Gastrocnemius medialis (tissue), 4 donors: ENCODE results near the gene GNAS-AS1.

Source experiments
- CTCF ChIP-seq, 5 experiments: fragments of 450-650 bp in 3 of 5; fragments of 200-600 bp in 2 of 5; sonication (generic) in 2 of 5; IDR thresholded peaks in 4 of 5; conservative IDR thresholded peaks in 1 of 5; 1 replicate in 4 of 5; 2 replicates in 1 of 5; pipeline ENCODE4 v1.5.1; 2016 to 2019; ENCODE audit warnings: antibody characterized with exemption in 5 of 5, mild to moderate bottlenecking in 3 of 5, moderate library complexity in 3 of 5
- POLR2A ChIP-seq, 2 donors: fragments of 450-650 bp; IDR thresholded peaks; one replicate each; pipeline ENCODE4 v1.6.1; 2017; ENCODE audit warnings: antibody characterized with exemption in 2 of 2, mild to moderate bottlenecking in 2 of 2, moderate library complexity in 2 of 2

DNA sequence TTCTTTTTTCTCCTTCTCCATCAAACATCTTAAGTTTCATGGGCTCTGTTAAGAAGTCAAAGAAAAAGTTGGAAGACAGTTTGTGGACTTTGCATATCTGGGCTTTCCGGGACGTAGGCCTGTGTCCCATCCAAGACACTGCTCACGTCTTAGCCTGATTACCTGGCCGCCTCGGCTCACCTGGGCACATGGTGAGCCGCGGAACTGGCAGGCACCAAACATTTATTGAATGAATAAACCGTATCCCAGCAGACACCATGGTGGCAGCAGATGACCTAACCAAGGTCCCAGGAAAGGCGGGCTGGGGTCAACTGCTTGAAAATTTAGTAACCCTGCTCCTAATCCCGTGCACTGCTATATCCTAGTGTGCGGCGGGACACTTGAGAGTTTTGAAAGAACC lies 37.4 kb upstream of the GNAS-AS1 start:
- TF ChIP-seq POLR2A (IDR thresholded peaks at IDR 0.05) (no peak), CTCF (IDR thresholded peaks at IDR 0.05 in 4 of 5, conservative IDR thresholded peaks at IDR 0.05 in 1 of 5) (no peak)
